HepG2 (cell line): ENCODE measurements around the gene CSNK2A1. TPM values are rescaled to one million over a fixed set of nuclear protein-coding genes. Genes with fewer than 3 reads are reported as not detected.
"Not testable (repeated sequence)": the region's sequence is repeated elsewhere in the genome, so short reads cannot be mapped to it uniquely, and the experiment has no call there.

Experiments used
- ARID5B ChIP-seq: IDR thresholded peaks from 2 replicates; pipeline ENCODE4 v1.4.0; 2020; ENCODE audit warnings: mild to moderate bottlenecking, missing genetic modification reagents
- ARNTL ChIP-seq: sonication (generic); formaldehyde crosslinking; IDR thresholded peaks from 2 replicates; pipeline ENCODE4 v1.4.0; 2020; ENCODE audit warnings: mild to moderate bottlenecking, missing genetic modification reagents
- HOXD1 ChIP-seq: sonication (generic); formaldehyde crosslinking; IDR thresholded peaks from 2 replicates; pipeline ENCODE4 v1.5.0; 2020; ENCODE audit warnings: missing genetic modification reagents
- PRDM10 ChIP-seq: sonication (generic); formaldehyde crosslinking; IDR thresholded peaks from 2 replicates; pipeline ENCODE4 v1.4.0; 2020; ENCODE audit warnings: low read depth, missing genetic modification reagents
- SOX6 ChIP-seq, 2 experiments: fragments of 450-650 bp in 1 of 2; sonication (generic) in 1 of 2; formaldehyde crosslinking in 1 of 2; IDR thresholded peaks; 2 replicates each; pipeline versions ENCODE4 v1.4.0 to v1.6.1; 2017 to 2020; ENCODE audit warnings: antibody characterized with exemption in 1 of 2, mild to moderate bottlenecking in 1 of 2, missing genetic modification reagents in 1 of 2
- SP5 ChIP-seq: IDR thresholded peaks from 2 replicates; pipeline ENCODE4 v1.6.1; 2016; ENCODE audit warnings: low read depth, borderline replicate concordance
- ZBTB8A ChIP-seq: sonication (generic); formaldehyde crosslinking; IDR thresholded peaks from 2 replicates; pipeline ENCODE4 v1.4.0; 2020; ENCODE audit warnings: mild to moderate bottlenecking, low read depth, missing genetic modification reagents, borderline replicate concordance
- ZMYM2 ChIP-seq: sonication (generic); formaldehyde crosslinking; IDR thresholded peaks from 2 replicates; pipeline ENCODE4 v1.8.0; 2022; ENCODE audit warnings: mild to moderate bottlenecking, missing genetic modification reagents
- ZNF318 ChIP-seq: sonication (generic); formaldehyde crosslinking; IDR thresholded peaks from 2 replicates; pipeline ENCODE4 v1.4.0; 2020; ENCODE audit warnings: mild to moderate bottlenecking, missing genetic modification reagents
- ZNF44 ChIP-seq: sonication (generic); formaldehyde crosslinking; IDR thresholded peaks from 2 replicates; pipeline ENCODE4 v1.5.1; 2020; ENCODE audit warnings: mild to moderate bottlenecking, missing genetic modification reagents
- ZNF460 ChIP-seq: sonication (generic); formaldehyde crosslinking; IDR thresholded peaks from 2 replicates; pipeline ENCODE4 v1.5.1; 2020; ENCODE audit warnings: missing genetic modification reagents, mild to moderate bottlenecking, borderline replicate concordance
- polyA plus RNA-seq, 8 experiments: library from polyadenylated mRNA; depleted of rRNA in 3 of 8; stranded (reverse) in 7 of 8; unstranded in 1 of 8; fragments of >200 nt; fragmentation: Illumina TruSeq in 4 of 8; extraction: Trizol in 4 of 8; gene quantifications; 2 replicates each; pipeline versions ENCODE4 v1.2.1 to v1.2.3, GENCODE V29; 2011 to 2016; ENCODE audit warnings: low read depth in 4 of 8, missing spikeins in 1 of 8, mixed read lengths in 1 of 8; ENCODE audit not compliant: insufficient read depth in 1 of 8
- total RNA-seq, 5 experiments: library from RNA; depleted of rRNA; stranded (reverse); fragments of >200 nt; fragmentation: Illumina TruSeq; extraction: Trizol; gene quantifications; 2 replicates each; pipeline ENCODE4 v1.2.3, GENCODE V29; 2016; ENCODE audit warnings: low read depth in 1 of 5

Gene CSNK2A1
- total and polyA plus RNA-seq, 2 of the 13 experiments (the other 11 are each of a cell fraction or from before 2014, with no cell fraction given): 153 to 231 TPM

- TF ChIP-seq ZNF318: peak; percentile 77; the same call in 1 of the 2 replicates
- TF ChIP-seq HOXD1 (CRISPR knock-in tag): peak; percentile 75; the same call in 1 of the 2 replicates
- TF ChIP-seq ZMYM2: peak; percentile 62; the same call in 1 of the 2 replicates
- TF ChIP-seq ZBTB8A: peak; percentile 80; the same call in 1 of the 2 replicates
- not testable (repeated sequence) for TF ChIP-seq SOX6 (IDR thresholded peaks at IDR 0.05)
- peak; percentile 98 for TF ChIP-seq SOX6 (CRISPR knock-in tag; IDR thresholded peaks at IDR 0.05)
- TF ChIP-seq PRDM10 (CRISPR knock-in tag): peak; percentile 84; the same call in 1 of the 2 replicates
- TF ChIP-seq ARNTL (CRISPR knock-in tag): peak; percentile 81
- TF ChIP-seq ZNF44 (CRISPR knock-in tag): peak; percentile 30; the same call in 1 of the 2 replicates
- TF ChIP-seq SP5 (CRISPR knock-in tag): peak; percentile 68; the same call in 1 of the 2 replicates
- peak; percentile 97 for TF ChIP-seq ARID5B
- TF ChIP-seq ZNF460 (CRISPR knock-in tag): peak; percentile 83; the same call in 1 of the 2 replicates
These were observed 33.1 kb downstream of the CSNK2A1 start (continued) for GRCh38 chr20:510328-511057.
